A549 (cell line): Measurements from ENCODE around the gene KLRK1. TPM values are rescaled to one million over a fixed set of nuclear protein-coding genes. Genes with fewer than 3 reads are reported as not detected.
"Not testable (repeated sequence)": the region's sequence is repeated elsewhere in the genome, so short reads cannot be mapped to it uniquely, and the experiment has no call there.

Source experiments
- ATAC-seq, 2 experiments: fragments of 200-7000 bp in 1 of 2; fragments of >200 bp in 1 of 2; cut with Nextera tagmentation in 1 of 2; cut with Tn5 transposase in 1 of 2; 3 replicates each; pipeline versions ENCODE4 v1.8.0 to v1.9.1; 2018 to 2020; ENCODE audit warnings: mild to moderate bottlenecking in 1 of 2, moderate library complexity in 1 of 2
- CTCF ChIA-PET: fragments of 300-600 bp; sonication (Branson Sonifier 250); formaldehyde crosslinking; extraction: SDS; loops from one replicate; lab custom pipeline; 2021; ENCODE audit warnings: antibody characterized with exemption, inconsistent platforms; lab: Yijun Ruan, JAX
- POLR2A ChIA-PET: fragments of 350-600 bp; formaldehyde crosslinking; extraction: SDS; loops from one replicate; lab custom pipeline; 2021; ENCODE audit warnings: antibody characterized with exemption, inconsistent platforms; lab: Yijun Ruan, JAX
- DNase-seq, 2 experiments: peaks; one replicate each; pipeline versions ENCODE4 v3.0.0 to v3.0.0-alpha.2; 2011 to 2016; ENCODE audit warnings: low read depth in 1 of 2, low spot score in 1 of 2
- FAIRE-seq: peaks from 2 replicates; lab custom pipeline; 2011; peaks lifted over from hg19 to GRCh38; lab: Jason Lieb, UNC
- H3K27ac ChIP-seq, 2 experiments: fragments of >200 bp; sonication (Bioruptor Twin); formaldehyde crosslinking; 3 replicates each; pipeline ENCODE4 v1.5.1; 2016 to 2017
- H3K4me1 ChIP-seq: fragments of >200 bp; sonication (Bioruptor Twin); formaldehyde crosslinking; 3 replicates; pipeline ENCODE4 v1.6.1; 2016
- H3K4me2 ChIP-seq: fragments of >200 bp; sonication (Bioruptor Twin); formaldehyde crosslinking; 3 replicates; pipeline ENCODE4 v1.6.1; 2016
- H3K4me3 ChIP-seq: fragments of >200 bp; sonication (Bioruptor Twin); formaldehyde crosslinking; 3 replicates; pipeline ENCODE4 v1.5.1; 2016
- H3K9me3 ChIP-seq: fragments of >200 bp; sonication (Bioruptor Twin); formaldehyde crosslinking; 3 replicates; pipeline ENCODE4 v1.6.1; 2016
- ESRRA ChIP-seq: fragments of 150-350 bp; IDR thresholded peaks from 2 replicates; pipeline ENCODE4 v1.6.1; 2014; ENCODE audit warnings: mild to moderate bottlenecking, low read length, borderline replicate concordance
- HOXB5 ChIP-seq: fragments of 250-450 bp; sonication (Bioruptor Pico); IDR thresholded peaks from 2 replicates; pipeline ENCODE4 v1.5.0; 2020; ENCODE audit warnings: mild to moderate bottlenecking, moderate library complexity
- KDM5A ChIP-seq: fragments of 200-600 bp; sonication (generic); IDR thresholded peaks from 2 replicates; pipeline ENCODE4 v1.6.1; 2016; ENCODE audit warnings: antibody characterized with exemption, mild to moderate bottlenecking
- NPAS2 ChIP-seq: fragments of 250-450 bp; sonication (Bioruptor Pico); IDR thresholded peaks from 2 replicates; pipeline ENCODE4 v1.8.0; 2022; ENCODE audit warnings: mild to moderate bottlenecking, moderate library complexity, borderline replicate concordance
- POLR2AphosphoS2 ChIP-seq: conservative IDR thresholded peaks from 2 replicates; pipeline ENCODE4 v1.6.1; 2012; ENCODE audit warnings: low read length, improper control_type of control experiment, inconsistent platforms
- RFX5 ChIP-seq: fragments of 450-650 bp; IDR thresholded peaks from 2 replicates; pipeline ENCODE4 v1.7.1; 2014; ENCODE audit warnings: antibody characterized with exemption, mild to moderate bottlenecking, moderate library complexity
- RNF2 ChIP-seq: fragments of 200-600 bp; sonication (generic); IDR thresholded peaks from 2 replicates; pipeline ENCODE4 v1.6.1; 2016; ENCODE audit warnings: low read depth, mild to moderate bottlenecking, antibody characterized with exemption, moderate library complexity, borderline replicate concordance
- TFCP2L1 ChIP-seq: fragments of 250-450 bp; sonication (Bioruptor Pico); IDR thresholded peaks from 2 replicates; pipeline ENCODE4 v1.5.0; 2021; ENCODE audit warnings: mild to moderate bottlenecking
- ZC3H11A ChIP-seq: fragments of 450-650 bp; IDR thresholded peaks from 2 replicates; pipeline ENCODE4 v1.6.1; 2014; ENCODE audit warnings: antibody characterized with exemption, mild to moderate bottlenecking
- WGBS: methylation state at CpG from one replicate; pipeline ENCODE4 v1.1.6; 2017; ENCODE audit errors: missing lambda C conversion rate; 5-methylcytosine and 5-hydroxymethylcytosine counted together
- polyA plus RNA-seq, 4 experiments: library from polyadenylated mRNA; depleted of rRNA in 3 of 4; stranded (reverse); fragments of >200 nt; fragmentation: RNase III in 1 of 4; extraction: RNeasy Plus Mini Kit Qiagen cat#74134 plus additional on column Dnase treatment in 1 of 4; gene quantifications; 2 replicates in 3 of 4; 3 replicates in 1 of 4; pipeline ENCODE4 v1.2.3, GENCODE V29; 2011 to 2017
- TF ChIP-seq, protein P1 (sequence below): IDR thresholded peaks from 2 replicates; pipeline ENCODE4 v1.6.1; 2012
- TF ChIP-seq, protein P2 (sequence below): IDR thresholded peaks from 2 replicates; pipeline ENCODE4 v1.6.1; 2012; ENCODE audit warnings: low read depth, borderline replicate concordance
- TF ChIP-seq, protein P3 (sequence below): fragments of >200 bp; sonication (Bioruptor Twin); formaldehyde crosslinking; IDR thresholded peaks from 2 replicates; pipeline ENCODE4 v1.6.1; 2016
- TF ChIP-seq, protein P4 (sequence below): fragments of >200 bp; sonication (Bioruptor Twin); formaldehyde crosslinking; IDR thresholded peaks from 3 replicates; pipeline ENCODE4 v1.5.1; 2016
- TF ChIP-seq, protein P5 (sequence below): IDR thresholded peaks from 2 replicates; pipeline ENCODE4 v1.6.1; 2012
- TF ChIP-seq, protein P6 (sequence below): fragments of >200 bp; sonication (Bioruptor Twin); formaldehyde crosslinking; IDR thresholded peaks from 3 replicates; pipeline ENCODE4 v1.6.1; 2016

Gene KLRK1
- polyA plus RNA-seq, 2 of the 4 experiments (the other 2 are of a cell fraction) = not detected

DNA sequence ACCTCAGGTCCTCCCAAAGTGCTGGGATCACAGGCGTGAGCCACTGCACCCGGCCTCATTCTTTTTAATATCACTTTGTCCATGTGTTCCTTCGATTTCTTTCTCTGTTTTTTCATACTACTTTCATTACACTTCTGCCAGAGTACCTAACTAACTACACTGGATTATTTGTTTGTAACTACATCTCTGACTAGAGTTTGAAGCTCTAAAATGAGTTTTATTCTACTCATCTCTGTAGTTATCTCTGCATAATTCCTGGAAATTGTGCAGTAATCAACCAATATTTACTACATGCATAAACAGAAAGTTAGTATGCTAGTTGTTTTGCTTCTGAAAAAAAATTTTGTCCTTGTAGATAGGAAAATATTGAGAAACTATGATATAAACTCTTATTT, 15.2 kb downstream of the KLRK1 start:
- CTCF ChIA-PET = interaction anchor here (1.4 kb wide), 1 partner anchor 9 kb away, joined by 3 read pairs; no protein-coding TSS in a partner anchor
- no peak for TF ChIP-seq ESRRA

DNA sequence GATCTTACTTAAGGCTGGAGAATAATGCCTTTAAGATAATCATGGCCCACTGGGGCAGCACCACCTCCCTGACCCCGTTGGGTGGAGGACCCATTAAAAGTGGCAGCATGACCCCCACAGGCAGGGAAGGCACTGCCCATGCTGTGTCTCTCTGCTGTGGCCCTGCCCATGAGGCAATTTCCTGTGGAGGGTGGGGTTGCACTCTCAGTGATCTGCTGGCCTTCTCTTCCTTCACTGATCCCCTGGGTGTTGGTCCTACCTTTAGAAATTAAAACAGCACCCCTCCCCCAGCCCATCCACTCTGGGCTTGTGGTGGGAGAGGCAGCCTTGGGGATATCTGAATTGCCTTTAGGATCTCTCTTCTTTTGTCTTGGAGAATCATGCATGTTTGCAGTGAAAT, 17.3 kb downstream of the KLRK1 start:
- H3K4me2 ChIP-seq = peak overlapping the region; percentile 54
- CTCF ChIA-PET = no interaction called here
- peaks cover 16% of the 10 kb centered on the region for H3K4me1 ChIP-seq
- peak; percentile 24 to 76; a peak in 3 of 6 replicates for ATAC-seq
- no peaks in the 10 kb centered on the region for H3K9me3 ChIP-seq
- no peak for TF ChIP-seq RNF2
- no peak for TF ChIP-seq POLR2AphosphoS2
- TF ChIP-seq ESRRA = no peak
- TF ChIP-seq ZC3H11A = no peak
- no peak for DNase-seq
- H3K27ac ChIP-seq = peak overlapping the region; percentile 24 to 67; a peak in 4 of 6 replicates
- no peak overlapping the region for H3K4me3 ChIP-seq
- POLR2A ChIA-PET = no interaction called here
- FAIRE-seq = no peak
- WGBS = 18% methylated on average over 1 of the region's 1 CpG

More for the DNA sequence above, 15.2 kb downstream of the KLRK1 start:
- Histone ChIP-seq H3K4me1 (peaks cover 16% of the 10 kb centered on the region), H3K9me3 (no peaks in the 10 kb centered on the region), H3K4me3 (no peak overlapping the region), H3K4me2 (no peak overlapping the region), H3K27ac (no peak overlapping the region)
- POLR2A ChIA-PET = no interaction called here
- FAIRE-seq = no peak
- ATAC-seq = no peak
- no peak for DNase-seq
- WGBS = 83% methylated on average over 3 of the region's 3 CpGs

DNA sequence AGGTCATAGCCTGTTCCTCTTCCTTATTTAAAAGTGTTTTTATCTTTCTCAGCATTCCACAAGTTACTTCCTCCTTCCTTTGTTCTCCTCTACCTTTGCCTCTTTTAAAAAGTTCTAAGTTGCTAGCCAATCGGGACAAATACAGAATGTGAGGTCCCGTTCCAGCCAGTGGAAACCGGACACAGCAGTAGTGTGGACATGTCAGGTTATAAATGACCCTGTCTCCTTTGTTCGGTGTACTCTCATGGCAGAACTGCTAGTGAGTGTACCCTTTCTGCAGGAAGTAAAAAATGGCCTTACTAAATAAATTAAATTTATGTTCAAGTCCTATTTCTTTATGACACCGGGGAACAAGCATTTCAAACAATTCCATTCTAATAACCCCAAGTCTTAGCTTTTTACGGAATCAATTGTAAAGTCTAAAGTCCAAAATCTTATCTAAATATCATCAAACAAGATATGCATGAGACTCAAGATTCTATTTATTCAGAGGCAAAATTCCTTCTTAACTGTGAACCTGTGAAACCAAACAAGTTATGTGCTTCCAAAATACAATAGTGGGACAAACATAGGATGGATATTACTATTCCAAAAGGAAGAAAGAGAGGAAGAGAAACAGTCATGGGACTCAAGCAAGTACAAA, 17.8 kb downstream of the KLRK1 start:
- peak overlapping the region; percentile 24 to 67; a peak in 4 of 6 replicates for H3K27ac ChIP-seq
- DNase-seq, H3K4me3 ChIP-seq, POLR2A ChIA-PET, H3K9me3 ChIP-seq, FAIRE-seq, CTCF ChIA-PET: not testable (repeated sequence)
- H3K4me2 ChIP-seq = peak overlapping the region; percentile 54
- ATAC-seq = peak in 1 of 2 experiments; percentile 47; a peak in 2 of 6 replicates
- WGBS = 28% methylated on average over 6 of the region's 6 CpGs
- peaks cover 16% of the 10 kb centered on the region for H3K4me1 ChIP-seq

DNA sequence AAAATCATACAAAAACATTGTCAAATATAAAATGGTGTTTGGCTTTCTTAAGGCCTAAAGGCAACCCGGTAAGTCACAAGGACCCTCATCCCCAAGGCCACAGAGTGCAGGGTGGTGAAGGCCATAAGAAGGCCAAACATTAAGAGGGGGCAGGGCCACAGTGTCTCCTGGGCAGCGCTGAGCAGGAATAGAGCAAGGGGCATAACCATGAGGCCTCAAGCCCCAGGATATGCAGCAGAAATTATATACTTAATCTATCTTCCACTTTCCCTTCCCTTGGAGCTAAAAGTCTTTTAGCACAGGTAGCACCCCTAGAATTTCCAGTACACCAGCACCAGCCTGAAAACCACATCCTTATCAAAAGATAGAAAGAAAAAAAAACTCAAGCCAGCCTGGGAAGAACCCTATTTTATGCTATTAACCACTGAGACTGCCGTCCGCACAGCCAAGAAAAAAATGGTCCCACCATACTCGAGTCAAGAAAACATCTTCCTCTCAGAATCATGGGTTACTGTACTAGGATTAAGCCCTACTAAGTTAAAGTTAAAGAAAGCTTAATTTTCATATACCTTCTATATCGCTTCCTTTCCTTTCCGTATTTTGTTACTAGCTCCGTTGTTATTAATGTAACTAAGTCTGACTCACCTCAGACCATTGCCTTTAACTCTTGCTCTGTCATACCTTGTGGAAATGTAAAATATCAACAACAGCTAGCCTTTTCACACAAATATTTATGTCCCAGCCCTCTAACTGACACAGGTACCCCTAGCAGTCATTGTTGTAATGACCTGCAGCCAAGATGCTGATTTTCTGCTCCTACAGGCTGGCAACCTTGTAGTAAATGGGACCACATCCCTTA, 20.1 kb downstream of the KLRK1 start:
- H3K9me3 ChIP-seq = no peaks in the 10 kb centered on the region
- CTCF ChIA-PET = no interaction called here
- POLR2A ChIA-PET = no interaction called here
- no peak overlapping the region for H3K4me2 ChIP-seq
- H3K4me3 ChIP-seq = no peak overlapping the region
- 88% methylated on average over 8 of the region's 8 CpGs for WGBS
- peaks cover 27% of the 10 kb centered on the region for H3K4me1 ChIP-seq
- no peak for ATAC-seq
- TF ChIP-seq, protein P1, sequence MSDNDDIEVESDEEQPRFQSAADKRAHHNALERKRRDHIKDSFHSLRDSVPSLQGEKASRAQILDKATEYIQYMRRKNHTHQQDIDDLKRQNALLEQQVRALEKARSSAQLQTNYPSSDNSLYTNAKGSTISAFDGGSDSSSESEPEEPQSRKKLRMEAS = no peak
- no peak for DNase-seq
- no peak for FAIRE-seq
- H3K27ac ChIP-seq = no peak overlapping the region

DNA sequence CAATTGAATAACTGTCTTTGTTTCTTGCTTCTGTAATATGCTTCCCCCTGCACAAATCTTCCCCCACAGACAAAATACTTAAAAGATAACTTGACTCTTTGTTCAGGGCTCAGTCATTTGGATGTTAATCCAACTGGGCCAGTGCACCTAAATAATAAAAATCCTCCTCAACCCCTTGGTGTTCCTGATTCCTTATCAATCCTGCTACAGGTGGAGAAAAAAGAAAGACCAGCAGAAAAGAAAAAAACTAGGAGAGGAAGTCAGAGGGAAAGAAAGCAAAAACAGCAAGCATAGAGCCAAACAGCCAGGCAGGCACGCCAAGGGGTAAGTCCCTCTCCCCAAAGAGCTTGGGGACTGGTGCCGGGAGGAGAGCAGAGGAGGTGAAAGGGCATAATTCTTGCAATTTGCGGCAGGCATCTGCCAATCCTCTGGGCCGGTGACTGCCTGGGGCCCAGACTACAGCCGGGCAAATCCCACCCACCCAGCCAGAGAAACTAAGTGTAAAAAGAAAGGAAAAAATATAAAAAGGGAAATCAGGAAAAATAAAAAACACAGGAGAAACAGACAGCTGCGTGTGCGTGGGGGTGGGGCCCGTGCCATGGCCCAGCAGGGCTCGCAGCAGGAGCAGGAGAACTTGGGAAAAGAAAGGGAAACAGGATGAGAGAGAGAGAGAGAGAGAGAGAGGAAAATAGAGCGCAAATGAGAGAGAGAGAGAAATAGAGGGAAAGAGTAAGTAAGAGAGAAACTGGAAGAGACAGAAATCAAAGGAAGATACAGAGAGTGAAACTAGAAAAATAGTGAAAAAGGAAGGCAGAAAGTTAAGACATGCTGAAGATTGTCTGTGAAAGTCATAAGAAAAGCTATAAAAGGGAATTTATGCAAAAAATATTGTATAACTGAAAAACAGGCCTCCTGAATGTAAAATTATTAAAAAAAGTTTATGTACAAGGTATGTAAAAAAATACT, 21.4 kb downstream of the KLRK1 start:
- DNase-seq (no peak), ATAC-seq (no peak), FAIRE-seq (no peak)
- no peaks in the 10 kb centered on the region for H3K9me3 ChIP-seq
- CTCF ChIA-PET = interaction anchor here (3.2 kb wide), 1 partner anchor 195 kb away, joined by 25 read pairs; no protein-coding TSS in a partner anchor
- no peak overlapping the region for H3K27ac ChIP-seq
- H3K4me3 ChIP-seq = no peak overlapping the region
- POLR2A ChIA-PET = no interaction called here
- 90% methylated on average over 10 of the region's 10 CpGs for WGBS
- H3K4me2 ChIP-seq = no peak overlapping the region
- H3K4me1 ChIP-seq = peaks cover 31% of the 10 kb centered on the region
- TF ChIP-seq, protein P1 = no peak
- TF ChIP-seq RFX5 = no peak
- TF ChIP-seq, protein P2, sequence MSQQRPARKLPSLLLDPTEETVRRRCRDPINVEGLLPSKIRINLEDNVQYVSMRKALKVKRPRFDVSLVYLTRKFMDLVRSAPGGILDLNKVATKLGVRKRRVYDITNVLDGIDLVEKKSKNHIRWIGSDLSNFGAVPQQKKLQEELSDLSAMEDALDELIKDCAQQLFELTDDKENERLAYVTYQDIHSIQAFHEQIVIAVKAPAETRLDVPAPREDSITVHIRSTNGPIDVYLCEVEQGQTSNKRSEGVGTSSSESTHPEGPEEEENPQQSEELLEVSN = no peak
- no peak for TF ChIP-seq KDM5A
- TF ChIP-seq, protein P3, sequence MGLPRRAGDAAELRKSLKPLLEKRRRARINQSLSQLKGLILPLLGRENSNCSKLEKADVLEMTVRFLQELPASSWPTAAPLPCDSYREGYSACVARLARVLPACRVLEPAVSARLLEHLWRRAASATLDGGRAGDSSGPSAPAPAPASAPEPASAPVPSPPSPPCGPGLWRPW = no peak
- TF ChIP-seq HOXB5 = no peak
- TF ChIP-seq, protein P4, sequence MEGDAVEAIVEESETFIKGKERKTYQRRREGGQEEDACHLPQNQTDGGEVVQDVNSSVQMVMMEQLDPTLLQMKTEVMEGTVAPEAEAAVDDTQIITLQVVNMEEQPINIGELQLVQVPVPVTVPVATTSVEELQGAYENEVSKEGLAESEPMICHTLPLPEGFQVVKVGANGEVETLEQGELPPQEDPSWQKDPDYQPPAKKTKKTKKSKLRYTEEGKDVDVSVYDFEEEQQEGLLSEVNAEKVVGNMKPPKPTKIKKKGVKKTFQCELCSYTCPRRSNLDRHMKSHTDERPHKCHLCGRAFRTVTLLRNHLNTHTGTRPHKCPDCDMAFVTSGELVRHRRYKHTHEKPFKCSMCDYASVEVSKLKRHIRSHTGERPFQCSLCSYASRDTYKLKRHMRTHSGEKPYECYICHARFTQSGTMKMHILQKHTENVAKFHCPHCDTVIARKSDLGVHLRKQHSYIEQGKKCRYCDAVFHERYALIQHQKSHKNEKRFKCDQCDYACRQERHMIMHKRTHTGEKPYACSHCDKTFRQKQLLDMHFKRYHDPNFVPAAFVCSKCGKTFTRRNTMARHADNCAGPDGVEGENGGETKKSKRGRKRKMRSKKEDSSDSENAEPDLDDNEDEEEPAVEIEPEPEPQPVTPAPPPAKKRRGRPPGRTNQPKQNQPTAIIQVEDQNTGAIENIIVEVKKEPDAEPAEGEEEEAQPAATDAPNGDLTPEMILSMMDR = no peak
- TF ChIP-seq, protein P5, sequence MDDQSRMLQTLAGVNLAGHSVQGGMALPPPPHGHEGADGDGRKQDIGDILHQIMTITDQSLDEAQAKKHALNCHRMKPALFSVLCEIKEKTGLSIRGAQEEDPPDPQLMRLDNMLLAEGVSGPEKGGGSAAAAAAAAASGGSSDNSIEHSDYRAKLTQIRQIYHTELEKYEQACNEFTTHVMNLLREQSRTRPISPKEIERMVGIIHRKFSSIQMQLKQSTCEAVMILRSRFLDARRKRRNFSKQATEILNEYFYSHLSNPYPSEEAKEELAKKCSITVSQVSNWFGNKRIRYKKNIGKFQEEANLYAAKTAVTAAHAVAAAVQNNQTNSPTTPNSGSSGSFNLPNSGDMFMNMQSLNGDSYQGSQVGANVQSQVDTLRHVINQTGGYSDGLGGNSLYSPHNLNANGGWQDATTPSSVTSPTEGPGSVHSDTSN = no peak
- TF ChIP-seq NPAS2 (CRISPR knock-in tag) = no peak
- TF ChIP-seq ZC3H11A = no peak
- no peak for TF ChIP-seq TFCP2L1 (CRISPR knock-in tag)
- TF ChIP-seq, protein P6, sequence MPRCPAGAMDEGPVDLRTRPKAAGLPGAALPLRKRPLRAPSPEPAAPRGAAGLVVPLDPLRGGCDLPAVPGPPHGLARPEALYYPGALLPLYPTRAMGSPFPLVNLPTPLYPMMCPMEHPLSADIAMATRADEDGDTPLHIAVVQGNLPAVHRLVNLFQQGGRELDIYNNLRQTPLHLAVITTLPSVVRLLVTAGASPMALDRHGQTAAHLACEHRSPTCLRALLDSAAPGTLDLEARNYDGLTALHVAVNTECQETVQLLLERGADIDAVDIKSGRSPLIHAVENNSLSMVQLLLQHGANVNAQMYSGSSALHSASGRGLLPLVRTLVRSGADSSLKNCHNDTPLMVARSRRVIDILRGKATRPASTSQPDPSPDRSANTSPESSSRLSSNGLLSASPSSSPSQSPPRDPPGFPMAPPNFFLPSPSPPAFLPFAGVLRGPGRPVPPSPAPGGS = no peak
